ENCODE data around the gene DENND1A.

Gene DENND1A

DNA sequence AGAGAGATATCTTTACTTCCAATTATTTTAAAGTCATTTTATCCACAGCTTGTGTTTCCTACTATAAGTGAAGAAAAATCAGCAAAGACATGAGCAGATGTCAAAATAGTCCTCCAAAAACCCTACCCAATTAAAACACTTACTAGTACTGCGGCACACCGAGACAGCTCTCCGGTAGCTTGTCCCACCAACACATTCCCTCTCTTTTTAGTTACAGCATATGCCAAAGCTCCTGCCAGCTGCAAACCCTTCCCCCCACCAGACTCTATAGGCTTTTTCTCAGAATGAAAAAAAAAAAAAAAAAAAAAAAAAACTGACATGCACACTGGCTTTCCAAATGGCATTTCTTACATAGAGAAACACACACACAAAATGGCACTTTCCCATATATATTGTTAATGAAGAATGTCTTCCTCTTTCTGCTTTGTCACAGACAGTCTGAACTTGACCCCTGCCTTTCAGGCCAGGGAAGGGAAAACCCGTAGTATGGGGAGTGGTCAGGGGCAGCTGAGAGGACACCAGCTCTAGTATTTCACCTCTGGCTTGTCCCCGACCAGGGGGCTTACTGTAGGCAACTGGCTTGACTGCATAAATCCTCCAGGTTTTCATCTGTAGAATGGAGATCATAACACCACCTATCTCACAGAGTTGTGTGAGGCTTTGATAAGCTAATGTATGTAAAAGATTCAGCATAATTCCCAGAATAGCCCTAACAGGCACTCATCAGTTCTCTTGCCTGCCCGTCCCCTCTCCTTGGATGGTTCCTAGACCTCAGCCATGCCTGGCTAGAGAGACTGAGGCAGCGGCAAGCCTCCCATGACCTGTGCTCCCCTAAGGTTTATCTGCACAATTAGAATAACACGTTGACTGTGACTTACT lies 340.3 kb downstream of the DENND1A start:
- TF ChIP-seq, protein P1, sequence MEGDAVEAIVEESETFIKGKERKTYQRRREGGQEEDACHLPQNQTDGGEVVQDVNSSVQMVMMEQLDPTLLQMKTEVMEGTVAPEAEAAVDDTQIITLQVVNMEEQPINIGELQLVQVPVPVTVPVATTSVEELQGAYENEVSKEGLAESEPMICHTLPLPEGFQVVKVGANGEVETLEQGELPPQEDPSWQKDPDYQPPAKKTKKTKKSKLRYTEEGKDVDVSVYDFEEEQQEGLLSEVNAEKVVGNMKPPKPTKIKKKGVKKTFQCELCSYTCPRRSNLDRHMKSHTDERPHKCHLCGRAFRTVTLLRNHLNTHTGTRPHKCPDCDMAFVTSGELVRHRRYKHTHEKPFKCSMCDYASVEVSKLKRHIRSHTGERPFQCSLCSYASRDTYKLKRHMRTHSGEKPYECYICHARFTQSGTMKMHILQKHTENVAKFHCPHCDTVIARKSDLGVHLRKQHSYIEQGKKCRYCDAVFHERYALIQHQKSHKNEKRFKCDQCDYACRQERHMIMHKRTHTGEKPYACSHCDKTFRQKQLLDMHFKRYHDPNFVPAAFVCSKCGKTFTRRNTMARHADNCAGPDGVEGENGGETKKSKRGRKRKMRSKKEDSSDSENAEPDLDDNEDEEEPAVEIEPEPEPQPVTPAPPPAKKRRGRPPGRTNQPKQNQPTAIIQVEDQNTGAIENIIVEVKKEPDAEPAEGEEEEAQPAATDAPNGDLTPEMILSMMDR (IDR thresholded peaks at IDR 0.05; ENCODE audit: borderline replicate concordance, control extremely low read depth, extremely low read depth, insufficient read depth, missing control alignments), result no peak
- DNase-seq (ENCODE audit: low spot score), result no peak
- in situ Hi-C loops (cut with MboI; ENCODE audit: low sequenced_read_pairs, unreplicated experiment), result no loop called here

DNA sequence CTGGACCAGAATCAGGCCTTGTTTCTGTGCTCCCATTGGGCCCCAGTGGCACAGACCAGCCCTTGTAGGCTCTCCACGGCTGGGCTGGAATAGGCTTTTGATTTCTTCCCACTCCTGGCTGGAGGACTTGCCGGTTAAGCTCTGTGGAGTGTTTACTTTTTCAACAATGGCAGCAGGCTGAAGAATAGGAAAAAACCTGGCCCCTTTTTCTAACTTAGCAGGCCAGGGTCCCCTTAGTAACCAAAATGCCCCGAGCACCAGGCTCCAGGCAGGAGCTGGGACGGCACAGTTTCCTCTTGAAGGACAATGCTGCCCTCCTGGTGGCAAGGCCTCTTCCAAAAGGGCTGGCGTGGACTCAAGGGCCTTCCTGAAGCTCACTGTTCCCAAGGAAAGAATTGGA lies 343.7 kb downstream of the DENND1A start:
- DNase-seq (ENCODE audit: low spot score), result no peak
- TF ChIP-seq, protein P1 (IDR thresholded peaks at IDR 0.05; ENCODE audit: borderline replicate concordance, control extremely low read depth, extremely low read depth, insufficient read depth, missing control alignments), result no peak
- in situ Hi-C loops (cut with MboI; ENCODE audit: low sequenced_read_pairs, unreplicated experiment), result no loop called here

DNA sequence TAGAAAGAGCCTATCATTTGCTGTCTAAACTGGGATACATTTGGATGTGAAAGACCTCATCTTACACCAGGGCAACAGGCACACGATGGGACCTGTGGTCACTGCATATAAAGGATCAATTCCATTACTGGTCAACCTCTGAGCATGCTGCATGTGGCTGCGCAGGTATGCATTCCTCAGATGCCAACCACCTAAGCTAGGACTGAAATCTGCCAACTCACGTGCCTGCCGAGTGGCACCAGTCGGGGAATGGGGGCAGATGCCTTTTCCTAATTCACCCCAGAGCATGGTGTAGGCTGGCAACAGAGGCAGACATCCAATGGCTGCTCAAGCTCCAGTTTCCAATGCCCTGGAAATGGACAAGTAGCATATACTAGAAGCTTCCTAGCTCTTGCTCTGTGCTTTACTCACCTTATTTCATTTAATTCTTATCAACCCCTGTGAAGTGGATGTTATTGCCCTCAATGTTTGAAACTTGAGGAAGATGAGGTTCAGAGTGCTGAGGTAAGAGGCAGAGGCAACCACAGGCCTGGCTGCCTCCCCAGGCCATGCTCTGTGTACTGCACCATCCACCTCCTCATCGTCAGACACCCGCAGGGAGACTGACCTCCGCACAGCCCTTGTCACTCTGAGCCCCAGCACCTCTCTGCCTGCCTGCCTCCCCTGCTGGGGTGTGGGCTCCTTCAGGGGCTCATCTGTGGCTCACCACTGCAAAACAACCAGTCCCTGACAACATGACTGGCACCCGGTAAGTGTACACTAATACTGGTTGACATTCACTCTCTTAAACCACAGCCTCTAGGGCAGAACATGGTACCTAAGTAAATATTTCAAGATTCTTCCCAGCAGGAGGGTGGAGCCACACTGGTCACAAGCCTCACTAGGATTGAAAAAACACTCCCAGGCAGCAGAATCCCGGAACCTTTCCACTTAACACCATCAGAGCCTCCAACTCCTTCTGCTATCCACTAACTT lies 345.4 kb downstream of the DENND1A start:
- in situ Hi-C loops (cut with MboI; ENCODE audit: low sequenced_read_pairs, unreplicated experiment), result no loop called here
- TF ChIP-seq, protein P1 (IDR thresholded peaks at IDR 0.05; ENCODE audit: borderline replicate concordance, control extremely low read depth, extremely low read depth, insufficient read depth, missing control alignments), result no peak
- DNase-seq (ENCODE audit: low spot score), result no peak

DNA sequence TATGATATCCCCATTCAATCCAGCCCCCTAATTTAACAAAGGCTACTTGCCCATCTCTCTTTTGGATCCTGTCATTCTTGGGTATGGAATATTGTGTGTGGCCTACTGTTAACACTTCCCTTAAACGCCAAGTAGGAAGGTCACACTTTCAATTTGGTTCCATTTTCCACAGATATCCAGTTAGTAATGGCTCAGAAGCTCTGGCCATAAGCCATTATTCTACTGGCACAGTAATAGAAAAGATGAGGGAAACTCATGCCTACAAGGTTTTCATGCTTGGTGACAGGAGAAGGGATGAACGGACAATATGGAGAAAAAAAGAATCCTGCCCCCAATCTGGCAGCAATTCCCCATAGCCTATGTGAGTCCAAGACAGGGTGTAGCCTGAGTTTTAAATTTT lies 346.3 kb downstream of the DENND1A start:
- no peak for DNase-seq (ENCODE audit: low spot score)
- in situ Hi-C loops (cut with MboI; ENCODE audit: low sequenced_read_pairs, unreplicated experiment), result no loop called here
- TF ChIP-seq, protein P1 (IDR thresholded peaks at IDR 0.05; ENCODE audit: borderline replicate concordance, control extremely low read depth, extremely low read depth, insufficient read depth, missing control alignments), result no peak

DNA sequence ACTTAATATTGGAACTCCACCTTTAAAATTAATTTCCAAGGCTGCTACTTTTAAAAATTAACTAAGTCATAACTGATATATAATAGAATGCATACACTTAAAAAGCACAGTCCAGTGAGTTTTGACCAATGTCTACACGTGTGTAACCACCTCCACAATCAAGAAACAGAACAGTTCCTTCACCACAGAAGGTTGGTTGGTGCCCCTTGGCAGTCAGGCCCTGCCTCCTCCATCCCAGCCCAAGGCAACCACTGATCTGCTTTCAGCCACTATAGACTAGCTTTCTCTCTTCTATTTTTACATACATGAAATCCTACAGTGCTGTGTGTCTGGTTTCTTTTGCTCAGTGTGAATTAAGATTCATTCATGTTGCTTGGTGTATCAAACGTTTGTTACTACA lies 358.7 kb downstream of the DENND1A start:
- TF ChIP-seq, protein P1 (IDR thresholded peaks at IDR 0.05; ENCODE audit: borderline replicate concordance, control extremely low read depth, extremely low read depth, insufficient read depth, missing control alignments), result no peak
- in situ Hi-C loops (cut with MboI; ENCODE audit: low sequenced_read_pairs, unreplicated experiment), result no loop called here
- DNase-seq (ENCODE audit: low spot score), result no peak
